Epithelial cell of proximal tubule (primary cell): Measurements from ENCODE around the gene POLR2J3. TPM values are rescaled to one million over a fixed set of nuclear protein-coding genes. Genes with fewer than 3 reads are reported as not detected.
"Not testable (repeated sequence)": the region's sequence is repeated elsewhere in the genome, so short reads cannot be mapped to it uniquely, and the experiment has no call there.

Experiments
- DNase-seq: peaks from one replicate; pipeline ENCODE4 v3.0.0-alpha.2; 2011; ENCODE audit warnings: low read depth
- H3K4me3 ChIP-seq: 2 replicates; pipeline ENCODE4 v1.5.1; 2011; ENCODE audit warnings: low read depth, mild to moderate bottlenecking, low read length
- total RNA-seq: library from RNA; depleted of rRNA; stranded (reverse); fragments of >200 nt; gene quantifications from 2 replicates; pipeline ENCODE4 v1.2.3, GENCODE V29; 2015

The POLR2J3 gene
- total RNA-seq, 1 donor from 2014 or later = 4.8 TPM

DNA sequence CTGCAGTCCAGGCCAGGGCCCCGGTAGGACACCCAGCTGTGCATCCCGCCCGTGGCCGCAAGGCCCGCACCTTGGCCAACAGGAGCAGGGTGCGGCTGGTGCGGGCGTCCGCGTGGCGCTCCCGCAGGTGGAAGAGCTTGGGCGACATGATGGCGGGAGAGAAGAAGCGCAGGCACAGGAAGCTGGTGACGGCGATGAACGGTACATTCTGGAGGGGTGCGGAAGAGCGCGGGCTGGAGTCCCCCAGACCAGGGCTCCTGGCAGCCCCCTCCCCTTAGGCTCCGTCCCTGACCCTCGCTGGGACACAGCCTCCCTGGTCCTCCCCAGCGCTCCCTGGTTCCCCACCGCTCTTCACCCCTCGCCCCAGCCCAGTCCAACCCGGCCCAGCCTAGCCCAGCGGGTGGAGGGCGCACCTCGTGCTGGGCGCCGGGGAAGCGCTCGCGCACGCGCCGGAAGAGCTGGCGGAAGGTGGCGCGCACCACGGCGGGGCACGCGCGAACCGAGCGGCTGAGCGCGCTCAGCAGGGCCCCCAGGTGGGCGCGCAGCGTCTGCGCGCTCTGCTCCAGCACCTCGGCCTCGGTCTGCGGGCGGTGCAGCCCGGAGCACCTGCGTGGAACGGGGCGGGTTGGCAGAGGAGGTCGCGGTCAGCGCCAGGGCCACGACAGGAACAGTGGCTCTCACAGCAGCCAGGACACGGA lies 21.4 kb upstream of the POLR2J3 start:
- not testable (repeated sequence) for DNase-seq, H3K4me3 ChIP-seq

DNA sequence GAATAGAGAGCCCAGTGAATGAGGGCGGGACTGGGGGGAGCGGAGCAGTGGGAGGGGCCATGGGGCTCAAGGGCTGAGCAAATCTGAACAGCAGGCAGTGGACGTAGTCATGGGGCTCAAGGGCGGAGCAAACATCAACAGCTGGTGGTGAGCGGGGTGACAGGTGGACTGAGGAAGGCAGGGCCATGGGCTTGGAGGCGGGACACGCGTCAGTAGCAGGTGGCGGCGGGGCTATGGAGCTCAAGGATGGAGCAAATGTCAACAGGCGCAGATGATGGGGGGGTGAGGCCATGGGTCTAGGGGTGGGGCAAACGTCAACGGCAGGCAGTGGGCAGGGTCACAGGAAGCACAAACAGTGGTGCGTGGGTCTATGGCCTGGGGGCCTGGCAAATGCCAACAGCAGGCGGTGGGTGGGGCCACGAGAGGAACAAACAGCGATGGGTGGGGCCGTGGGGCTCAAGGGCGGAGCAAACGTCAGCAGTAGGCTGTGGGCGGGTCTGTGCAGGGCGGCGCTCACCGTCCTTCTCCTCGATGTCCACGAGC lies 20.2 kb upstream of the POLR2J3 start:
- H3K4me3 ChIP-seq, DNase-seq: not testable (repeated sequence)

GRCh38 chr7:102589857-102590256 lies 17.5 kb upstream of the POLR2J3 start:
- not testable (repeated sequence) for DNase-seq, H3K4me3 ChIP-seq

- DNase-seq, H3K4me3 ChIP-seq: not testable (repeated sequence)
These were observed 11.1 kb upstream of the POLR2J3 start for GRCh38 chr7:102583495-102583894.

GRCh38 chr7:102581722-102582121 lies 9.3 kb upstream of the POLR2J3 start:
- not testable (repeated sequence) for DNase-seq, H3K4me3 ChIP-seq

DNA sequence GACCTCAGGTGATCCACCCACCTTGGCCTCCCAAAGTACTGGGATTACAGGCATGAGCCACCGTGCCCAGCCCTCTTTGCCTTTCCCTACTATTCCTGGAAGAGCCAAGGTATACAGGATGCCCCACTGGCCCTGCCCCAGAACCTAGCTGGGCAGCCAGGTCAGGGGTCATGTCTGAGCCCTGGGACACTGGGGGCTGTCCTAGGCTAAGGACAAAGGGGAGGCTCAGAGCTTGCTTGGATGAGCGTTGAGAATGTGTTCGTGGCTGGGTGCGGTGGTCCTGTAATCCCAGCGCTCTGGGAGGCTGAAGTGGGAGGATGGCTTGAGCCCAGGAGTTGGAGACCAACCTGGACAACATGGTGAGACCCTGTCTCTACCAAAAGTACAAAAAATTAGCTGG lies 6.1 kb upstream of the POLR2J3 start:
- not testable (repeated sequence) for DNase-seq, H3K4me3 ChIP-seq

GRCh38 chr7:102577315-102578240 lies 5.2 kb upstream of the POLR2J3 start:
- not testable (repeated sequence) for DNase-seq, H3K4me3 ChIP-seq

- DNase-seq, H3K4me3 ChIP-seq: not testable (repeated sequence)
These were observed 4.0 kb upstream of the POLR2J3 start for GRCh38 chr7:102576363-102576762.

- not testable (repeated sequence) for H3K4me3 ChIP-seq, DNase-seq
These were observed 2.2 kb upstream of the POLR2J3 start for GRCh38 chr7:102574607-102575006.

DNA sequence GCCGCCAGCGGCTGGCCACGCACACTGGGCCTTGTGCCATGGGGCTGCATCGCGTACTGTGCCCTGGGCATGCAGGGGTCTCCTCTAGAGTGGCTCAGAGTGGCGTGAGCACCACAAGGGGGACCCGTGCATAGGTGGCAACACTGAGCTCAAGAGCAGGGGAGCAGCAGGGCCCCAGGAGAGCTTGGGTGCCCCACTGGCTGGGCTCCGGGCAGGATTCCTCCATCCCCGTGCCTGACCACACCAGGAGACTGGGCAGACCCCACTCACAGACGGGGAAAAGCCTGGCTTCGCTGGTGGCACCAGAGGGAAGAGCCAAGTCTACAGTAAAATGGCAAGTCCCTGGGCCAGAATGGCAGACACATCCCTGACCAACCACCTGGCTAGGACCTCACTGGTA lies 3.8 kb downstream of the POLR2J3 start:
- DNase-seq, H3K4me3 ChIP-seq: not testable (repeated sequence)

- not testable (repeated sequence) for H3K4me3 ChIP-seq, DNase-seq
These were observed 21.5 kb downstream of the POLR2J3 start, which contains the start of gene SPDYE2 for GRCh38 chr7:102550808-102551422. Gene SPDYE2, plus strand, starts transcription at chr7:102551226. Its CDS starts 2,030 bp downstream, at chr7:102553256.

- H3K4me3 ChIP-seq, DNase-seq: not testable (repeated sequence)
These were observed 26.0 kb downstream of the POLR2J3 start for GRCh38 chr7:102546353-102546752.

GRCh38 chr7:102545288-102545687 lies 27.1 kb downstream of the POLR2J3 start:
- H3K4me3 ChIP-seq, DNase-seq: not testable (repeated sequence)

DNA sequence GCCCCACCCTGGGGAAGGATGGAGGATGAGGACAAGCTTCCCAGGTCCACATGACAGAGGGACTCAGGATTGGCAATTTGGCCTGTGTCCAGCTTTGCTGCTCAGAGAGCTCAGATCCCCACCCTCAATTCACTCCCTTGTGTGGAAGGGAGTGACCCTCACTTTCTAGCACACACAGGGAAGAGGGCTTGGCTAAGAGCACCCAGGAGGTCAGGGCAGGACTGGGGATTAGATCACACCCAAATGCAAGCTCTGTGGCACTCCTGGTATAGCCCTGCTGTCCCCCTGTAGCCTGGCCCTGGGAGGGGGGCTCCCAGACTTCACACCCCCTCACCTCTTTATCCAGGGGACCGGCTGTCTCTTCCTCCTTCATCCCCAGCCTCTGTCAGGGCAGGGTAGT lies 28.0 kb downstream of the POLR2J3 start:
- not testable (repeated sequence) for DNase-seq

DNA sequence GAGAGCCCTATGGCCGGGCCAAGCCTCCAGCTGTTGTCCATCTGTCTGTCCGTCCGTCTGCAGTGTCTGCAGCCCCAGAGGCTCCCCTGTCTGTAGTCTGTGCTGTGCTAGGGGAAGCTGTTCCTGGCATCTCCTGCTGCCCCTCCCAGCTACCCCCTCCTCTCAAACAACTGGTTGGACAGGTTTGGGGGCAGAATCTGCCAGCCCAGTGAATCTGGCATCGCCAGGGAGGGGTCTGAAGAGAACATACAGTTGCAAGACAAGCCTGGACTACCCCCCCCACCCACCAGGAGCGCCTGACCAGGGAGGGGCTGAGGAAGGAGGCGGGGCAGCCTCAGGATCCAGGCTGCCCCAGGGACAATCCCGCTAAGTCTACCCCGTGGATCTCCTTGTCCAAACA lies 28.8 kb downstream of the POLR2J3 start, which contains the start of gene UPK3BL2:
TSS of gene UPK3BL2 (minus strand) at position 101 of the 400 bp plus-strand sequence. CDS start at position 41, 60 bp downstream.
- not testable (repeated sequence) for DNase-seq, H3K4me3 ChIP-seq

More for the DNA sequence above, 28.0 kb downstream of the POLR2J3 start:
- not testable (repeated sequence) for H3K4me3 ChIP-seq

- H3K4me3 ChIP-seq, DNase-seq: not testable (repeated sequence)
These were observed 29.6 kb downstream of the POLR2J3 start for GRCh38 chr7:102542771-102543170.

GRCh38 chr7:102542083-102542482 lies 30.3 kb downstream of the POLR2J3 start:
- not testable (repeated sequence) for DNase-seq, H3K4me3 ChIP-seq

DNA sequence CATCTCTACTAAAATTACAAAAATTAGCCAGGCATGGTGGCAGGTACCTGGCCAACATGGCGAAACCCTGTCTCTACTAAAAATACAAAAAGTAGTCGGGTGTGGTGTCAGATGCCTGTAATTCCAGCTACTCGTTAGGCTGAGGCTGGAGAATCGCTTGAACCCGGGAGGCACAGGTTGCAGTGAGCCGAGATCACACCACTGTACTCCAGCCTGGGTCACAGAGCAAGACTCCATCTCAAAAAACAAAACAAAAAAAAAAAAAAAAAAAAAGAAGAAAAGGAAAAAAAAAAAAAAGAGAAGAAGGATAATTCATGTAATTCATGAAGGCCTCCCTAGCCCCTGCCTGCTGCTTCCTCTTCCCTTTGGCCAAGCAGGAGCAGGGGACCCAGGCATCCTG lies 31.8 kb downstream of the POLR2J3 start:
- DNase-seq = not testable (repeated sequence)

GRCh38 chr7:102535062-102535615 lies 37.2 kb downstream of the POLR2J3 start:
- DNase-seq, H3K4me3 ChIP-seq: not testable (repeated sequence)

More for the DNA sequence above, 31.8 kb downstream of the POLR2J3 start:
- H3K4me3 ChIP-seq = not testable (repeated sequence)
